Trophoblast cell (in vitro differentiated cells and primary cell): Measurements from ENCODE around the gene RAB18.

Experiments used
- DNase-seq, 2 donors: peaks; one replicate each; pipeline ENCODE4 v3.0.0-alpha.2; 2016
- H2AFZ ChIP-seq: 2 replicates; pipeline ENCODE4 v1.6.1; 2013; ENCODE audit warnings: low read length, moderate library complexity, mild to moderate bottlenecking; ENCODE audit not compliant: insufficient read depth, poor library complexity
- H2AK5ac ChIP-seq: 2 replicates; pipeline ENCODE4 v1.6.1; 2013; ENCODE audit warnings: mild to moderate bottlenecking, low read length
- H2BK120ac ChIP-seq: 2 replicates; pipeline ENCODE4 v1.6.1; 2013; ENCODE audit warnings: low read length, mild to moderate bottlenecking, moderate library complexity; ENCODE audit not compliant: insufficient read depth, poor library complexity
- H2BK12ac ChIP-seq: 2 replicates; pipeline ENCODE4 v1.6.1; 2013; ENCODE audit warnings: mild to moderate bottlenecking, low read length, moderate library complexity
- H2BK5ac ChIP-seq: 2 replicates; pipeline ENCODE4 v1.6.1; 2013; ENCODE audit warnings: low read length, low read depth, moderate library complexity, mild to moderate bottlenecking; ENCODE audit not compliant: poor library complexity
- H3K14ac ChIP-seq: 2 replicates; pipeline ENCODE4 v1.6.1; 2013; ENCODE audit warnings: mild to moderate bottlenecking, low read length
- H3K18ac ChIP-seq: 2 replicates; pipeline ENCODE4 v1.6.1; 2013; ENCODE audit warnings: mild to moderate bottlenecking, low read length
- H3K23ac ChIP-seq: 2 replicates; pipeline ENCODE4 v1.6.1; 2013; ENCODE audit warnings: low read length
- H3K27ac ChIP-seq: 2 replicates; pipeline ENCODE4 v1.5.1; 2013; ENCODE audit warnings: low read depth, mild to moderate bottlenecking, inconsistent platforms, low read length, moderate library complexity
- H3K27me3 ChIP-seq: 2 replicates; pipeline ENCODE4 v1.6.1; 2013; ENCODE audit warnings: inconsistent platforms, mild to moderate bottlenecking, low read length, moderate library complexity; ENCODE audit not compliant: insufficient read depth
- H3K36me3 ChIP-seq, 2 experiments: 1 replicate in 1 of 2; 2 replicates in 1 of 2; pipeline ENCODE4 v1.6.1; 2013; ENCODE audit warnings: low read length in 2 of 2, mild to moderate bottlenecking in 2 of 2, moderate library complexity in 1 of 2; ENCODE audit not compliant: insufficient read depth in 2 of 2, control insufficient read depth in 1 of 2
- H3K4ac ChIP-seq: 2 replicates; pipeline ENCODE4 v1.6.1; 2013; ENCODE audit warnings: low read depth, mild to moderate bottlenecking, low read length, moderate library complexity
- H3K4me1 ChIP-seq, 2 experiments: 1 replicate in 1 of 2; 2 replicates in 1 of 2; pipeline ENCODE4 v1.6.1; 2013; ENCODE audit warnings: low read length in 2 of 2, mild to moderate bottlenecking in 2 of 2, moderate library complexity in 1 of 2; ENCODE audit not compliant: insufficient read depth in 2 of 2, control insufficient read depth in 1 of 2
- H3K4me2 ChIP-seq: 2 replicates; pipeline ENCODE4 v1.6.1; 2013; ENCODE audit warnings: inconsistent platforms, mild to moderate bottlenecking, low read length, moderate library complexity
- H3K4me3 ChIP-seq: 2 replicates; pipeline ENCODE4 v1.5.1; 2013; ENCODE audit warnings: mild to moderate bottlenecking, low read depth, low read length, inconsistent platforms
- H3K79me1 ChIP-seq: one replicate; pipeline ENCODE4 v1.6.1; 2013; ENCODE audit warnings: low read length
- H3K79me2 ChIP-seq: 2 replicates; pipeline ENCODE4 v1.6.1; 2013; ENCODE audit warnings: low read length, mild to moderate bottlenecking; ENCODE audit not compliant: control insufficient read depth, insufficient read depth, poor library complexity
- H3K9ac ChIP-seq: 2 replicates; pipeline ENCODE4 v1.6.1; 2013; ENCODE audit warnings: mild to moderate bottlenecking, low read length
- H3K9me3 ChIP-seq: 2 replicates; pipeline ENCODE4 v1.6.1; 2013; ENCODE audit warnings: low read depth, mild to moderate bottlenecking, control low read depth, inconsistent platforms, low read length; ENCODE audit not compliant: insufficient read depth
- H4K12ac ChIP-seq: 2 replicates; pipeline ENCODE4 v1.6.1; 2013; ENCODE audit warnings: low read depth, mild to moderate bottlenecking, low read length, moderate library complexity
- H4K8ac ChIP-seq: 2 replicates; pipeline ENCODE4 v1.6.1; 2013; ENCODE audit warnings: low read depth, mild to moderate bottlenecking, low read length, moderate library complexity
- H4K91ac ChIP-seq: one replicate; pipeline ENCODE4 v1.6.1; 2013; ENCODE audit warnings: low read depth, mild to moderate bottlenecking, low read length, moderate library complexity
- whole genome bisulfite sequencing: extraction: QIAGEN DNeasy Blood & Tissue Kit; methylation state at CpG from one replicate; pipeline ENCODE4 v1.1.7; 2013; ENCODE audit warnings: missing lambda C conversion rate; ENCODE audit not compliant: insufficient read length, insufficient coverage; ENCODE audit errors: extremely low coverage; 5-methylcytosine and 5-hydroxymethylcytosine counted together

The RAB18 gene

DNA sequence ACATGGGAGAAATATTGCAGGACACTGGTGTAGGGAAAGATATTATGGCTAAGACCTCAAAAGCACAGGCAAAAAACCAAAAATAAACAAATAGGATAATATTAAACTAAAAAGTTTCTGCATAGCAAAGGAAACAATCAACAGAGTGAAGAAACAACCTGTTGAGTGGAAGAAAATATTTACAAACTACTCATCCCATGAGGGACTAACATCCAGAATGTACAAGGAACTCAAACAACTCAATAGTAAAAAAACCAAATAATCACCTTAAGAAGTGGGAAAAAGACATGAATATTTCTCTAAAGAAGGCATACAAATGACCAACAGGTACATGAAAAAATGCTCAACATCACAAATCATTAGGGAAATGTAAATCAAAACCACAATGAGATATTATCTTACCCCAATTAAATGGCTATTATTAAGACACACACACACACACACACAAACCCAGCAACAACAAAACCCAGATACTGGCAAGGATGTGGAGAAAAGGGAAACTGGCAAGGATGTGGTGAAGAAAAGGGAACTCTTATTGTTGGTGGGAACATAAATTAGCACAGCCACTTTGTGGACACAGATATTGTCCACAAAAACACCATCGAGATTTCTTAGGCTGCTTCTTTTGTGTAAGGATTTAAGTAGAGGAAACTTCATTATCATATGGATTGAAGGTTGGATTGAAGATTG is 9.8 kb upstream of the RAB18 start:
- H4K12ac ChIP-seq, result no peak overlapping the region
- no peaks in the 10 kb centered on the region for H3K9me3 ChIP-seq
- no peak overlapping the region for H2AK5ac ChIP-seq
- no peak overlapping the region for H3K4me2 ChIP-seq
- no peak overlapping the region for H3K9ac ChIP-seq
- H3K23ac ChIP-seq, result no peak overlapping the region
- no peak overlapping the region for H3K18ac ChIP-seq
- H2BK12ac ChIP-seq, result no peak overlapping the region
- no peak overlapping the region for H4K91ac ChIP-seq
- H2AFZ ChIP-seq, result no peak overlapping the region
- H3K27me3 ChIP-seq, result no peaks in the 10 kb centered on the region
- no peaks in the 10 kb centered on the region for H3K79me2 ChIP-seq
- H3K27ac ChIP-seq, result no peak overlapping the region
- no peaks in the 10 kb centered on the region for H3K4me1 ChIP-seq
- no peaks in the 10 kb centered on the region for H3K36me3 ChIP-seq
- no peak overlapping the region for H2BK120ac ChIP-seq
- H3K4ac ChIP-seq, result no peak overlapping the region
- H3K4me3 ChIP-seq, result no peak overlapping the region
- no peak overlapping the region for H3K14ac ChIP-seq
- no peak overlapping the region for H2BK5ac ChIP-seq
- no CpG with 5 or more reads among the region's 1 CpG for WGBS
- H4K8ac ChIP-seq, result no peak overlapping the region
- DNase-seq, result no peak
- no peaks in the 10 kb centered on the region for H3K79me1 ChIP-seq

DNA sequence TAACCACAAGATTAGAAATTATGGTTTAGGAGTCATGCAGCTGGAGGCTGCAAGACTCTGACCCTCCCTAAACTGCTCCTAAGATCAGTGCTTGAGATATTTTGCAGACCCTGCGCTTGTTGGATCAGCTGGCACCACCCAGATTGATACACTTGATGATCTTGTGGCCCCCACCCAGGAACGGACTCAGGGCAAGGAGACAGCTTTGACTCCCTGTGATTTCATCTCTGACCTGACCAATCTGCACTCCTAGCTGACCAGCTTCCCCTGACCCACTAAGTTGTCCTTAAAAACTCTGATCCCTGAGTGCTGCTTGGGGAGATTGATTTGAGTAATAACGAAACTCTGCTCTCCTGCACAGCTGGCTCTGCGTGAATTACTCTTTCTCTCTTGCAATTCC is 8.0 kb upstream of the RAB18 start:
- no peaks in the 10 kb centered on the region for H3K79me1 ChIP-seq
- no peak overlapping the region for H2BK12ac ChIP-seq
- H3K4me3 ChIP-seq, result no peak overlapping the region
- no peak overlapping the region for H3K23ac ChIP-seq
- no peaks in the 10 kb centered on the region for H3K27me3 ChIP-seq
- no peak overlapping the region for H4K91ac ChIP-seq
- no peak overlapping the region for H3K14ac ChIP-seq
- H3K36me3 ChIP-seq, result no peaks in the 10 kb centered on the region
- no peak overlapping the region for H2BK5ac ChIP-seq
- H3K27ac ChIP-seq, result no peak overlapping the region
- no peaks in the 10 kb centered on the region for H3K79me2 ChIP-seq
- H3K9me3 ChIP-seq, result no peaks in the 10 kb centered on the region
- DNase-seq, result no peak
- no peak overlapping the region for H3K4ac ChIP-seq
- no peak overlapping the region for H3K9ac ChIP-seq
- WGBS, result no CpG with 5 or more reads among the region's 4 CpGs
- H3K4me2 ChIP-seq, result no peak overlapping the region
- no peak overlapping the region for H4K12ac ChIP-seq
- H2AK5ac ChIP-seq, result no peak overlapping the region
- no peak overlapping the region for H2AFZ ChIP-seq
- H3K18ac ChIP-seq, result no peak overlapping the region
- H3K4me1 ChIP-seq, result no peaks in the 10 kb centered on the region
- H4K8ac ChIP-seq, result no peak overlapping the region
- no peak overlapping the region for H2BK120ac ChIP-seq

DNA sequence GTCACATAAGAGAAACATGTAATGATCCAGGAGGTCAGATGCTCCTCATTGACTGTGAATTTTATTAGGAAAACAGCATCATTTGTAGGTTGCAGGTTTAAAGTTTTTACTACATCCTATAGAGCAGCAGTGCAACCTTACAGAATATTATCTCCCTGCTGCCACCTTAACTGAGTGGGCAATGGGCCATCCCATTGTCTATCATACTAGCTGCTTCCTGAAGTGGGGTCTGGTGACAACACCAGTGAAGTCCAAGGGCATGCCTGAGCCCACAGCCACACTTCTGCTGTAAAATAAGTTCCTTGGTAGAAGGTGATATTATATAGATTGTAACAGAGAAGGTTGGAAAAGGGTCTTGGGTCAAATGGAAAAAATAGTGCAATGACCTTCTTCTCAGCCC is 4.0 kb upstream of the RAB18 start:
- DNase-seq, result no peak
- Histone ChIP-seq H3K4me1 (peaks cover 0 to 2% of the 10 kb centered on the region in 2 experiments), H3K79me2 (peaks cover 8% of the 10 kb centered on the region), H3K9me3 (no peaks in the 10 kb centered on the region), H4K91ac (no peak overlapping the region), H4K8ac (no peak overlapping the region), H2BK5ac (no peak overlapping the region), H2BK12ac (no peak overlapping the region), H3K36me3 (no peaks in the 10 kb centered on the region), H3K4ac (no peak overlapping the region), H4K12ac (no peak overlapping the region), H3K23ac (no peak overlapping the region), H2AFZ (no peak overlapping the region), H3K27me3 (no peaks in the 10 kb centered on the region), H3K18ac (no peak overlapping the region), H3K9ac (no peak overlapping the region), H2BK120ac (no peak overlapping the region), H3K14ac (no peak overlapping the region), H3K4me3 (no peak overlapping the region), H3K79me1 (peaks cover 6% of the 10 kb centered on the region), H3K4me2 (no peak overlapping the region), H2AK5ac (no peak overlapping the region), H3K27ac (no peak overlapping the region)

DNA sequence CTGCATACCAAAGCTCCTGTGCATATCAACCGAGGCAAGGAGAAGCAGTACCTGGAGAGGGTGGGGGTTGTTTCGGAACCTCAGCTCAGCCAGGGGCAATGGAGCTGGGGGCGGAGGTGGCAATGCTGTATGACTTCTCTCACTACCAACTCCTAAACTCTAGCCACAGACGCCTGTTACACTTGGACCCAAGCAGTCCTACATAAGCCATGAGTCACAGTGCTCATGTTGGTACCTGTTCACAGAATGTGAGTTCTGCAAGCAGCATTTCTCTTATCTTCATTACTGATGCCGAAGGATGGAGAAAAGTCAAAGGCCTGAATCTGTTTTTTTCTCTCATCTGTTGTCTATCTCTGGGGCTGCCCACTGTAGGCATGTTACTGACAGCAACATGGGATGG is 3.2 kb upstream of the RAB18 start:
- Histone ChIP-seq H3K23ac (no peak overlapping the region), H3K14ac (no peak overlapping the region), H2AK5ac (no peak overlapping the region), H3K9me3 (no peaks in the 10 kb centered on the region), H2BK12ac (no peak overlapping the region), H3K27me3 (no peaks in the 10 kb centered on the region), H3K36me3 (no peaks in the 10 kb centered on the region), H3K18ac (no peak overlapping the region), H3K4ac (no peak overlapping the region), H2BK120ac (no peak overlapping the region), H4K8ac (no peak overlapping the region), H3K79me2 (peaks cover 9% of the 10 kb centered on the region), H2BK5ac (no peak overlapping the region), H3K4me2 (no peak overlapping the region), H2AFZ (no peak overlapping the region), H3K27ac (no peak overlapping the region), H3K9ac (no peak overlapping the region), H3K4me1 (peaks cover 0 to 2% of the 10 kb centered on the region in 2 experiments), H3K4me3 (no peak overlapping the region), H3K79me1 (peaks cover 6% of the 10 kb centered on the region), H4K91ac (no peak overlapping the region), H4K12ac (no peak overlapping the region)
- WGBS, result no CpG with 5 or more reads among the region's 5 CpGs
- no peak for DNase-seq
